ENCODE data around the gene ST7. TPM values are rescaled to one million over a fixed set of nuclear protein-coding genes. Genes with fewer than 3 reads are reported as not detected.

The ST7 gene
- total RNA-seq, 1 donor from 2014 or later = 17.0 TPM

GRCh38 chr7:117179701-117180100, 226.4 kb downstream of the ST7 start:
- Histone ChIP-seq H3K36me3 (ENCODE audit: control insufficient read depth, insufficient read depth, low read length) (no peaks in the 10 kb centered on the region), H3K4me3 (ENCODE audit: low read depth, low read length) (no peak overlapping the region), H3K27me3 (ENCODE audit: control insufficient read depth, insufficient read depth, low read length) (no peaks in the 10 kb centered on the region)
- no peak for DNase-seq (ENCODE audit: low read depth)
- TF ChIP-seq CTCF (IDR thresholded peaks at IDR 0.05; ENCODE audit: insufficient read depth, low read length, poor library complexity, severe bottlenecking) = no peak

- no peak for DNase-seq (ENCODE audit: low read depth)
Observed at GRCh38 chr7:117183729-117184128, 230.4 kb downstream of the ST7 start.

DNA sequence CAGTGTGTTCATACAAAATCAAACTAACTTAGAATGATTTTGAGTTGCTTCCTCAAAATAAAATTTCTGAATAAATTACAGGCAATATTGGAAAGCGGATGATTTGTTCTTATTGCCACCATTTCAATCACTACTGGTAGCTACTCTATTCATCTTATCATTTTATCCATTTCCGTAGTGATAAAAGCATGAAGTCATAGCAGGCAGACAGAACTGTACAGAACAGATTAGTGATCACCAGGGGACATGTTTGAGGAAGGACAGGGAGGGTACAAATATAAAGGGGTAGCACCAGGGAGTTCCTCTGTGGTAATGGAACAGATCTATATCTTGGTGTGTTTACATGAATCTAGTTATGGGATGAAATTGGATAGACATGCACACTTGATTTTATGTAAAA, 231.1 kb downstream of the ST7 start:
- Histone ChIP-seq H3K36me3 (ENCODE audit: control insufficient read depth, insufficient read depth, low read length) (no peaks in the 10 kb centered on the region), H3K4me3 (ENCODE audit: low read depth, low read length) (no peak overlapping the region), H3K27me3 (ENCODE audit: control insufficient read depth, insufficient read depth, low read length) (no peaks in the 10 kb centered on the region)
- no peak for DNase-seq (ENCODE audit: low read depth)
- TF ChIP-seq CTCF (IDR thresholded peaks at IDR 0.05; ENCODE audit: insufficient read depth, low read length, poor library complexity, severe bottlenecking) = no peak

More at GRCh38 chr7:117183729-117184128, 230.4 kb downstream of the ST7 start:
- Histone ChIP-seq H3K36me3 (ENCODE audit: control insufficient read depth, insufficient read depth, low read length) (no peaks in the 10 kb centered on the region), H3K4me3 (ENCODE audit: low read depth, low read length) (no peak overlapping the region), H3K27me3 (ENCODE audit: control insufficient read depth, insufficient read depth, low read length) (no peaks in the 10 kb centered on the region)
- no peak for TF ChIP-seq CTCF (IDR thresholded peaks at IDR 0.05; ENCODE audit: insufficient read depth, low read length, poor library complexity, severe bottlenecking)

- no peak for DNase-seq (ENCODE audit: low read depth)
- no peak overlapping the region for H3K4me3 ChIP-seq (ENCODE audit: low read depth, low read length)
- no peak for TF ChIP-seq CTCF (IDR thresholded peaks at IDR 0.05; ENCODE audit: insufficient read depth, low read length, poor library complexity, severe bottlenecking)
- H3K27me3 ChIP-seq (ENCODE audit: control insufficient read depth, insufficient read depth, low read length) = no peaks in the 10 kb centered on the region
- H3K36me3 ChIP-seq (ENCODE audit: control insufficient read depth, insufficient read depth, low read length) = no peaks in the 10 kb centered on the region
Observed at GRCh38 chr7:117185124-117185523, 231.8 kb downstream of the ST7 start.

DNA sequence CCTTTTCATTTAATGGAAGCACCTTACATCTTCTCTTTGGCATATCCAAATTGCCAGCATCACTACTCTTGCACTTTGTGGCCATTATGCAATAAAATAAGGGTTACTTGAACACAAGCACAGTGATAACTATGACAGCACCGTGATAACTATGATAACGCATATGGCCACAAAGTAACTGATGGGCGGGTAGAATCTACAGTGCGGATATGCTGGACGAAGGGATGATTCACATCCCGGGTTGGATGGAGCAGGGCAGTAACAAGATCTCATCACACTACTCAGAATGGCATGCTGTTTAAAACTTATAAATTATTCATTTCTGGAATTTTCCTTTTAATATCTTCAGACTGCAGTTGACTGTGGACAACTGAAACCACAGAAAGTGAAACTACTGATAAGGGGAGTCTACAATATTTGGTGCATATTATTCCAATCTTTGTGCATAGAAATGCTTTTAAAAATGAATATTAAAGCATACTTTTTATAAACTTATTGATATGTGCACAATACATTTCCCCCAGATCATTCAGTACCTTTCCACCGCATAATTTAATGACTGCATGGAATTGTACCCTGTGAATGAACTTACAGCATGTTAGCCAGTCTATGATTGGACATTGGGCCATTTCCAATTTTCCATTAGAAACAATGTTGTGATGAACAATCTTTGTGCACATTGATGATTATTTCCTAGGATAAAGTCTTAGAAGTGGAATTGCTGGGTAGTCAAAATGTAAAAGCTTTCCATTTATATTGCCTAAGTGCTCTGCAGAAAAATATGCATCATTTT, 233.1 kb downstream of the ST7 start:
- Histone ChIP-seq H3K27me3 (ENCODE audit: control insufficient read depth, insufficient read depth, low read length) (no peaks in the 10 kb centered on the region), H3K4me3 (ENCODE audit: low read depth, low read length) (no peak overlapping the region), H3K36me3 (ENCODE audit: control insufficient read depth, insufficient read depth, low read length) (no peaks in the 10 kb centered on the region)
- DNase-seq (ENCODE audit: low read depth) = no peak
- TF ChIP-seq CTCF (IDR thresholded peaks at IDR 0.05; ENCODE audit: insufficient read depth, low read length, poor library complexity, severe bottlenecking) = no peak

GRCh38 chr7:117188376-117188775, 235.1 kb downstream of the ST7 start:
- no peaks in the 10 kb centered on the region for H3K27me3 ChIP-seq (ENCODE audit: control insufficient read depth, insufficient read depth, low read length)
- no peaks in the 10 kb centered on the region for H3K36me3 ChIP-seq (ENCODE audit: control insufficient read depth, insufficient read depth, low read length)
- no peak for DNase-seq (ENCODE audit: low read depth)
- no peak for TF ChIP-seq CTCF (IDR thresholded peaks at IDR 0.05; ENCODE audit: insufficient read depth, low read length, poor library complexity, severe bottlenecking)
- H3K4me3 ChIP-seq (ENCODE audit: low read depth, low read length) = no peak overlapping the region

Measured in kidney epithelial cell (primary cell).